ENCODE measurements around the gene ECI2.

ECI2 gene

GRCh38 chr6:4074478-4075235, 60.7 kb downstream of the ECI2 start:
- TF ChIP-seq CTCF (IDR thresholded peaks at IDR 0.05; ENCODE audit: low read depth, low read length) = no peak
- no peak overlapping the region for H3K4me3 ChIP-seq (replicated peaks in 1 of 2; ENCODE audit: low read depth in 2 of 2, low read length in 2 of 2)
- DNase-seq (ENCODE audit: low read depth in 2 of 2) = no peak

DNA sequence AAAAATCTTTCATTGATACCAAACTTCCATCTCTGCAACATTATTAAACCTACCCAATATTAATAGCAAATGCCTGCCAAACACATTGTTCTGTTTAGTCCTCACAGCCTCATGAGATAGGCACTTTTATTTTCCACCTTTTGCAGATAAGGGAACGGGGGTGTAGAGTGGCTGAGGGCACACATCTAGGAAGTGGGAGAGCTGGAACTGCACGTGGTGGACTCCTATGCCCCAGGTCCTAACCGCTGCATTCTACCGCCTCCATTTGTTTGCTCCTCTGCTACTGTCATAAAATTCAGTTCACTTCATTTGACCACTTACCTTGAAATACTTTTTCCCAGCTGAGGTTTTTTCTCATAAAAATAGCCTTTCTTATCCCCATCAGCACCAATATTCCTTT, 64.0 kb downstream of the ECI2 start:
- no peak for DNase-seq (ENCODE audit: low read depth in 2 of 2)
- TF ChIP-seq CTCF (IDR thresholded peaks at IDR 0.05; ENCODE audit: low read depth, low read length) = no peak
- H3K4me3 ChIP-seq (replicated peaks in 1 of 2; ENCODE audit: low read depth in 2 of 2, low read length in 2 of 2) = no peak overlapping the region

GRCh38 chr6:4069199-4069598, 66.2 kb downstream of the ECI2 start:
- TF ChIP-seq CTCF (IDR thresholded peaks at IDR 0.05; ENCODE audit: low read depth, low read length) = no peak
- no peak for DNase-seq (ENCODE audit: low read depth in 2 of 2)

GRCh38 chr6:4067673-4068072, 67.7 kb downstream of the ECI2 start:
- H3K4me3 ChIP-seq (replicated peaks in 1 of 2; ENCODE audit: low read depth in 2 of 2, low read length in 2 of 2) = no peak overlapping the region
- DNase-seq (ENCODE audit: low read depth in 2 of 2) = no peak
- no peak for TF ChIP-seq CTCF (IDR thresholded peaks at IDR 0.05; ENCODE audit: low read depth, low read length)

More at GRCh38 chr6:4069199-4069598, 66.2 kb downstream of the ECI2 start:
- no peak overlapping the region for H3K4me3 ChIP-seq (replicated peaks in 1 of 2; ENCODE audit: low read depth in 2 of 2, low read length in 2 of 2)

GRCh38 chr6:4066029-4066755, 69.2 kb downstream of the ECI2 start:
- no peak overlapping the region for H3K4me3 ChIP-seq (replicated peaks in 1 of 2; ENCODE audit: low read depth in 2 of 2, low read length in 2 of 2)

More at GRCh38 chr6:4066029-4066755, 69.2 kb downstream of the ECI2 start:
- no peak for TF ChIP-seq CTCF (IDR thresholded peaks at IDR 0.05; ENCODE audit: low read depth, low read length)
- no peak for DNase-seq (ENCODE audit: low read depth in 2 of 2)
